Thyroid gland (tissue), 4 donors: ENCODE data around the gene C17orf113.

ENCODE experiments used
- CTCF ChIP-seq, 6 experiments: fragments of 200-600 bp in 3 of 6; fragments of 450-650 bp in 3 of 6; sonication (generic) in 3 of 6; IDR thresholded peaks; one replicate each; pipeline ENCODE4 v1.5.1; 2016 to 2019; ENCODE audit warnings: antibody characterized with exemption in 6 of 6, mild to moderate bottlenecking in 2 of 6, inconsistent platforms in 1 of 6, moderate library complexity in 1 of 6
- POLR2A ChIP-seq, 2 donors: fragments of 450-650 bp; IDR thresholded peaks; one replicate each; pipeline ENCODE4 v1.6.1; 2017; ENCODE audit warnings: antibody characterized with exemption in 2 of 2, mild to moderate bottlenecking in 2 of 2, moderate library complexity in 1 of 2

GRCh38 chr17:42027590-42027889, 22.9 kb downstream of the C17orf113 start:
- TF ChIP-seq CTCF (IDR thresholded peaks at IDR 0.05) (no peak), POLR2A (IDR thresholded peaks at IDR 0.05) (no peak)
